HFFc6 (cell line): ENCODE results near the gene MEAF6. TPM values are rescaled to one million over a fixed set of nuclear protein-coding genes. Genes with fewer than 3 reads are reported as not detected.
"Not testable (repeated sequence)": the region's sequence is repeated elsewhere in the genome, so short reads cannot be mapped to it uniquely, and the experiment has no call there.

Experiments used
- DNase-seq: peaks from one replicate; pipeline ENCODE4 v3.0.0-alpha.2; 2018
- H3K27ac Mint-ChIP-seq: 2 replicates; pipeline ENCODE4 v1.8.0; 2020; ENCODE audit warnings: mild to moderate bottlenecking, mixed read lengths
- H3K27me3 Mint-ChIP-seq: 2 replicates; pipeline ENCODE4 v1.8.0; 2021; ENCODE audit warnings: mild to moderate bottlenecking, moderate library complexity, mixed read lengths; ENCODE audit not compliant: insufficient read depth
- H3K36me3 Mint-ChIP-seq: 2 replicates; pipeline ENCODE4 v1.8.0; 2021; ENCODE audit warnings: low read depth, mixed read lengths
- H3K4me1 Mint-ChIP-seq: 2 replicates; pipeline ENCODE4 v1.8.0; 2020; ENCODE audit warnings: low read depth, mixed read lengths
- H3K4me3 Mint-ChIP-seq: 2 replicates; pipeline ENCODE4 v1.8.0; 2020; ENCODE audit warnings: mild to moderate bottlenecking, moderate library complexity, mixed read lengths
- H3K9me3 Mint-ChIP-seq: 2 replicates; pipeline ENCODE4 v1.8.0; 2020; ENCODE audit warnings: mild to moderate bottlenecking, mixed read lengths
- total RNA-seq, 6 experiments: library from RNA; stranded (reverse); fragmentation: NEBNext Ultra II Directional; extraction: Animal tissue kit (Norgen Biotek cat#: 25700); gene quantifications; 2 replicates in 1 of 6; 3 replicates in 5 of 6; pipeline ENCODE4 v1.2.3, GENCODE V29; 2021
- TF ChIP-seq, protein P1 (sequence below): fragments of 200-600 bp; sonication (generic); IDR thresholded peaks from 2 replicates; pipeline ENCODE4 v1.5.0; 2021; ENCODE audit warnings: antibody characterized with exemption, mild to moderate bottlenecking

MEAF6 gene
- total RNA-seq, 6 experiments from 2014 or later = 52.6 to 63.8 (median 56.9) TPM

DNA sequence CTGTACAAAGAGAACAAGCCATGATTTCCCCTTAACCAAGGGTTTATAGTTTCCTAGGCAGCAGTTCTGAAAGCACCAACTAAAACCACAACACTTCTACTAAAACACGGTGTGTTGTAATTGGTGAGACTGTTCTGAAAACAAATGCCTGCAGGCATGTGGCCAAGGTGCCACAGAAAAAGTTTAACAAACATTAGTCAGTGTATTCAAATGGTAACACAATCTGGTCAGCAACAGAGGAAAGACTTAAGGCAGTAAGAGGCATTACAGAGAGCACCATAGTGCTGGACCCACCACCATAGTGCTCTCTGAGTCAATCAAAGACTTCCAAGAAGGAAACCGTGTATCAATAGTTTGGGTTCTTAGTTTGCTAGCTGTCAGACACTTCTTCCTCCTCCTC lies 22.8 kb upstream of the MEAF6 start:
- TF ChIP-seq, protein P1, sequence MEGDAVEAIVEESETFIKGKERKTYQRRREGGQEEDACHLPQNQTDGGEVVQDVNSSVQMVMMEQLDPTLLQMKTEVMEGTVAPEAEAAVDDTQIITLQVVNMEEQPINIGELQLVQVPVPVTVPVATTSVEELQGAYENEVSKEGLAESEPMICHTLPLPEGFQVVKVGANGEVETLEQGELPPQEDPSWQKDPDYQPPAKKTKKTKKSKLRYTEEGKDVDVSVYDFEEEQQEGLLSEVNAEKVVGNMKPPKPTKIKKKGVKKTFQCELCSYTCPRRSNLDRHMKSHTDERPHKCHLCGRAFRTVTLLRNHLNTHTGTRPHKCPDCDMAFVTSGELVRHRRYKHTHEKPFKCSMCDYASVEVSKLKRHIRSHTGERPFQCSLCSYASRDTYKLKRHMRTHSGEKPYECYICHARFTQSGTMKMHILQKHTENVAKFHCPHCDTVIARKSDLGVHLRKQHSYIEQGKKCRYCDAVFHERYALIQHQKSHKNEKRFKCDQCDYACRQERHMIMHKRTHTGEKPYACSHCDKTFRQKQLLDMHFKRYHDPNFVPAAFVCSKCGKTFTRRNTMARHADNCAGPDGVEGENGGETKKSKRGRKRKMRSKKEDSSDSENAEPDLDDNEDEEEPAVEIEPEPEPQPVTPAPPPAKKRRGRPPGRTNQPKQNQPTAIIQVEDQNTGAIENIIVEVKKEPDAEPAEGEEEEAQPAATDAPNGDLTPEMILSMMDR = no peak
- Mint-ChIP-seq H3K9me3 (no peaks in the 10 kb centered on the region), H3K27me3 (no peaks in the 10 kb centered on the region), H3K36me3 (peaks cover 56% of the 10 kb centered on the region), H3K4me1 (peaks cover 43% of the 10 kb centered on the region), H3K4me3 (no peak overlapping the region), H3K27ac (peak overlapping the region; percentile 72)
- peak; percentile 70 for DNase-seq

DNA sequence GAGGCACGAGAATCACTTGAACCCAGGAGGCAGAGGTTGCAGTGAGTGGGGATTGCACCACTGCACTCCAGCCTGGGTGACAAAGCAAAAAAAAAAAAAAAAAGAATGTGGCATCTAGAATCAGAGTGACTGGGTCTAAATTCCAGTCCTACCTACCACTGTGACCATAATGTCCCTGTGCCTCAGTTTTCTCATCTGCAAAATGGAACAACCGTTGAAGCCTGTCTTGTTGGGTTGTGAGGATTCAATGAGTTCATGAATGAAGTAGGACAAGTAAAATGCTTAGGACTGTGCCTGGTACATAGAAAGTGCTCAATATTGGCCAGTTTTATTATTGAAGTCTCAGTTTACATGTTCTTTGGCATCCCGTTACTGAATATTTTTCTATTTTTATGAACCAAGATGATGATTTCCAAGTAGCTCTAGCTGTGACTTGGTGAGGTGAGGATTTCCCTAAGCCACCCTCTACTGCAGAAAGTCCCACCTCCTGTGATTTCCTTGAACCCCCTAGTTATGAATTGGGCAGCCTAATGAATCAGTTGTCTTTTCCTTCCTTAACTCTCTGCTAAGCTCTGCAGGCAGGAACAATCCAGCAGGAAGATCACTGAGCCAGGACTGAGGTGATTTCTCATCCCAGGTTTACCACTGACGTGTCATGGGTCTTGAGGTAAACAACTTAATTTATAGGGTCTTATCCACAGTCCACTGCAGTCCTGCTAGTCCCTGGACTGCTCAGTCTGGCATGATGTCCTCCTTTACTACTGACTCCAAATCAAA lies 18.9 kb upstream of the MEAF6 start:
- Mint-ChIP-seq H3K27me3 (no peaks in the 10 kb centered on the region), H3K9me3 (no peaks in the 10 kb centered on the region), H3K4me3 (no peak overlapping the region), H3K27ac (peak overlapping the region; percentile 96), H3K36me3 (peaks cover 41% of the 10 kb centered on the region), H3K4me1 (peaks cover 43% of the 10 kb centered on the region)
- TF ChIP-seq, protein P1 = no peak
- DNase-seq = no peak

DNA sequence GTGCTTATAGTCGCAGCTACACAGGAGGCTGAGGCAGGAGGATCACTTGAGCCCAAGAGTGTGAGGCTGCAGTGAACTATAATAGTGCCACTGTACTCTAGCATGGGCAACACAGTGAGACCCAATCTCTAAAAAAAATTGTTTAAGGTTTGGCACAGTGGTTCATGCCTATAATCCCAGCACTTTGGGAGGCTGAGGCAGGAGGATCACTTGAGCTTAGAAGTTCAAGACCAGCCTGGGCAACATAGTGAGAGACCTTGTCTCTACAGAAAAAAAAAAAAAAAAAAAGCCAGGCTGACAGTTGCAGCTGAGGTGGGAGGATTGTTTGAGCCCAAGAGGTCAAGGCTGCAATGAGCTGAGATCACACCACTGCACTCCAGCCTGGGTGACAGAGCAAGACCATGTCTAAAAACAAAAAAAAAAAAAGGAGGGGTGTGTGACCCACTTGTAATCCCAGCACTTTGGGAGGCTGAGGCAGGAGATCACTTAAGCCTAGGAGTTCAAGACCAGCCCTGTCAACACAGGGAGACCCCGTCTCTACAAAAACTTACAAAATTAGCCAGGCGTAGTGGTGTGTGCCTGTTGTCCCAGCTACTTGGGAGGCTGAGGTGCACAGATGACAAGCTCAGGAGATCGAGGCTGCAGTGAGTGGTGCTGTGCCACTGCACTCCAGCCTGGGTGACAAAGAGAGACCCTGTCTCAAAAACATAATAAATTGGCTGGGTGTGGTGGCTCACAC lies 18.0 kb upstream of the MEAF6 start:
- not testable (repeated sequence) for H3K4me3 Mint-ChIP-seq, H3K27ac Mint-ChIP-seq, H3K27me3 Mint-ChIP-seq, DNase-seq, H3K9me3 Mint-ChIP-seq
- Mint-ChIP-seq H3K36me3 (peaks cover 35% of the 10 kb centered on the region), H3K4me1 (peaks cover 39% of the 10 kb centered on the region)

DNA sequence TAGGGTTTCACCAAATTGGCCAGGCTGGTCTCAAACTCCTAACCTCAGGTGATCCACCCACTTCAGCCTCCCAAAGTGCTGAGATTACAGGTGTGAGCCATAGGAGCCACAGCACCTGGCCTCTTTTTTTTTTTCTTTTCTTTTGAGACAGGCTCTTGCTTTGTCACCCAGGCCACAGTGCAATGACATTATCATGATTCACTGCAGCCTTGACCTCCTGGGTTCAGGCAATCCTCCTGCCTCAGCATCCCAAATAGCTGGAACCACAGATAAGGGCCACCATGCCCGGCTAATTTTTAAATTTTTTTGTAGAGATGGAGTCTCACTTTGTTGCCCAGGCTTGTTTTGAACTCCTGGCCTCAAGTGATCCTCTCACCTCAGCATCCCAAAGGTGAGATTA lies 15.3 kb upstream of the MEAF6 start:
- peaks cover 15% of the 10 kb centered on the region for H3K4me1 Mint-ChIP-seq

DNA sequence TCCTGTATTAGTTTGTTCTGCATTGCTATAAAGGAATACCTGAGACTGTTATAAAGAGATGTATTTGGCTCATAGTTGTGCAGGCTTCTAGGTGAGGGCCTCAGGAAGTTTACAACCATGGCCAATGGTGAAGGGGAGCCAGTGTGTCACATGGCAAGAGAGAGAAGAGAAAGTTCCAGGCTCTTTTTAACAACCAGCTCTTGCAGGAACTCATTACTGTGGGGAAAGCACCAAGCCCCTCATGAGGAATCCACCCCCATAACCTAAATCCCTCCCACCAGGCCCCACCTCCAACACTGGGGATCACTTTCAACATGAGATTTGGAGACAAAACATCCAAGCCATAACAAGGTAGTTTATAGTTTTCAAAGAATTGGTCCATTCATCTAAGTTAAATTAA lies 5.0 kb upstream of the MEAF6 start:
- H3K9me3 Mint-ChIP-seq = no peaks in the 10 kb centered on the region
- H3K4me1 Mint-ChIP-seq = peaks cover 11% of the 10 kb centered on the region
- no peak for DNase-seq
- no peaks in the 10 kb centered on the region for H3K36me3 Mint-ChIP-seq
- H3K27ac Mint-ChIP-seq = no peak overlapping the region
- H3K4me3 Mint-ChIP-seq = no peak overlapping the region
- H3K27me3 Mint-ChIP-seq = no peaks in the 10 kb centered on the region; the same call in none of the 2 replicates
- TF ChIP-seq, protein P1 = no peak

More for the DNA sequence above, 15.3 kb upstream of the MEAF6 start:
- not testable (repeated sequence) for H3K9me3 Mint-ChIP-seq, H3K4me3 Mint-ChIP-seq, DNase-seq, H3K27ac Mint-ChIP-seq, H3K27me3 Mint-ChIP-seq
- H3K36me3 Mint-ChIP-seq = peaks cover 14% of the 10 kb centered on the region

DNA sequence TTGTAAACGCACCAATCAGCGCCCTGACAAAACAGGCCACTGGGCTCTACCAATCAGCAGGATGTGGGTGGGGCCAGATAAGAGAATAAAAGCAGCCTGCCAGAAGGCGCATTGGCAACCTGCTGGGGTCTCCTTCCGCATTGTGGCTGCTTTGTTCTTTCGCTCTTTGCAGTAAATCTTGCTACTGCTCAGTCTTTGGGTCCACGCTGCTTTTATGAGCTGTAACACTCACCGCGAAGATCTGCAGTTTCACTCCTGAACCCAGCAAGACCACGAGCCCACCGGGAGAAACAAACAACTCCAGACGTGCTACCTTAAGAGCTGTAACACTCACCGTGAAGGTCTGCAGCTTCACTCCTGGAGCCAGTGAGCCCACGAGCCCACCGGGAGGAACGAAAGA lies 4.4 kb upstream of the MEAF6 start:
- H3K9me3 Mint-ChIP-seq, H3K27me3 Mint-ChIP-seq, DNase-seq, H3K27ac Mint-ChIP-seq, H3K36me3 Mint-ChIP-seq, H3K4me3 Mint-ChIP-seq: not testable (repeated sequence)
- peaks cover 11% of the 10 kb centered on the region for H3K4me1 Mint-ChIP-seq

DNA sequence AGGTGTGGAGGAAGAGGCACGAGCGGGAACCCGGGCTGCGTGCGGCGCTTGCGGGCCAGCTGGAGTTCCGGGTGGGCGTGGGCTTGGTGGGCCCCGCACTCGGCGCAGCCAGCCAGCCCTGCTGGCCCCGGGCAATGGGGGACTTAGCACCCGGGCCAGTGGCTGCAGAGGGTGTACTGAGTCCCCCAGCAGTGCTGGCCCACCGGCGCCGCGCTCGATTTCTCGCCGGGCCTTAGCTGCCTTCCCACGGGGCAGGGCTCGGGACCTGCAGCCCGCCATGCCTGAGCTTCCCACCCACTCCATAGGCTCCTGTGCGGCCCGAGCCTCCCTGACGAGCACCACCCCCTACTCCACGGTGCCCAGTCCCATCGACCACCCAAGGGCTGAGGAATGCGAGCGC lies 3.7 kb upstream of the MEAF6 start:
- not testable (repeated sequence) for H3K4me3 Mint-ChIP-seq, H3K9me3 Mint-ChIP-seq, H3K27me3 Mint-ChIP-seq, H3K27ac Mint-ChIP-seq, H3K36me3 Mint-ChIP-seq, DNase-seq
- H3K4me1 Mint-ChIP-seq = peaks cover 15% of the 10 kb centered on the region
